CD4-positive, alpha-beta memory T cell (primary cell): Measurements from ENCODE around the gene TSPAN11. TPM values are rescaled to one million over a fixed set of nuclear protein-coding genes. Genes with fewer than 3 reads are reported as not detected.

Source experiments
- CTCF ChIA-PET: fragments of 350-600 bp; sonication (Branson Sonifier 250); formaldehyde crosslinking; loops from one replicate; lab custom pipeline; 2021; ENCODE audit warnings: inconsistent platforms; ENCODE audit not compliant: partially characterized antibody; lab: Charles Lee
- POLR2A ChIA-PET: fragments of 350-600 bp; sonication (Branson Sonifier 250); formaldehyde crosslinking; loops from one replicate; lab custom pipeline; 2021; ENCODE audit not compliant: partially characterized antibody; lab: Charles Lee
- DNase-seq, 5 donors: peaks; one replicate each; pipeline versions ENCODE4 v3.0.0 to v3.0.0-alpha.2; 2020 to 2022; ENCODE audit warnings: mixed read lengths in 1 of 5
- H3K27ac ChIP-seq: one replicate; pipeline ENCODE4 v1.7.0; 2013; ENCODE audit warnings: low read depth, low read length
- H3K27me3 ChIP-seq: 2 replicates; pipeline ENCODE4 v1.7.0; 2013; ENCODE audit warnings: mild to moderate bottlenecking, low read length, moderate library complexity; ENCODE audit not compliant: insufficient read depth
- H3K36me3 ChIP-seq: 2 replicates; pipeline ENCODE4 v1.7.0; 2013; ENCODE audit warnings: mild to moderate bottlenecking, low read length, moderate library complexity; ENCODE audit not compliant: insufficient read depth
- H3K4me1 ChIP-seq: 2 replicates; pipeline ENCODE4 v1.7.0; 2013; ENCODE audit warnings: mild to moderate bottlenecking, low read length, moderate library complexity; ENCODE audit not compliant: insufficient read depth
- H3K4me3 ChIP-seq, 2 donors: one replicate each; pipeline ENCODE4 v1.7.0; 2013; ENCODE audit warnings: low read length in 2 of 2, mild to moderate bottlenecking in 1 of 2
- H3K9me3 ChIP-seq, 2 donors: one replicate each; pipeline ENCODE4 v1.7.0; 2013; ENCODE audit warnings: low read length in 2 of 2, control low read depth in 1 of 2; ENCODE audit not compliant: control insufficient read depth in 1 of 2
- H3K27ac Mint-ChIP-seq, 7 donors: one replicate each; pipeline ENCODE4 v1.8.0; 2020 to 2021; ENCODE audit warnings: mixed read lengths in 7 of 7, mild to moderate bottlenecking in 6 of 7, inconsistent platforms in 3 of 7, moderate library complexity in 3 of 7
- H3K27me3 Mint-ChIP-seq, 2 donors: one replicate each; pipeline ENCODE4 v1.8.0; 2020 to 2021; ENCODE audit warnings: mixed read lengths in 2 of 2
- H3K36me3 Mint-ChIP-seq, 2 donors: one replicate each; pipeline ENCODE4 v1.8.0; 2020 to 2021; ENCODE audit warnings: mixed read lengths in 2 of 2, inconsistent platforms in 1 of 2, mild to moderate bottlenecking in 1 of 2
- H3K4me1 Mint-ChIP-seq, 4 donors: one replicate each; pipeline ENCODE4 v1.8.0; 2020 to 2021; ENCODE audit warnings: mixed read lengths in 4 of 4, mild to moderate bottlenecking in 1 of 4
- H3K4me3 Mint-ChIP-seq, 8 donors: one replicate each; pipeline ENCODE4 v1.8.0; 2020 to 2021; ENCODE audit warnings: mixed read lengths in 8 of 8, mild to moderate bottlenecking in 7 of 8, moderate library complexity in 6 of 8, inconsistent platforms in 3 of 8
- H3K9me3 Mint-ChIP-seq, 8 donors: one replicate each; pipeline ENCODE4 v1.8.0; 2020 to 2021; ENCODE audit warnings: mixed read lengths in 8 of 8, mild to moderate bottlenecking in 5 of 8, inconsistent platforms in 3 of 8, moderate library complexity in 1 of 8
- intact Hi-C: fragments of 100-400 bp; cut with micrococcal nuclease; formaldehyde crosslinking; loops from one replicate; pipeline ENCODE4 v1.15.1; 2023
- polyA plus RNA-seq, 2 donors: library from polyadenylated mRNA; unstranded; fragments of 300-500 nt; fragmentation: Illumina TruSeq; gene quantifications; one replicate each; pipeline ENCODE4 v1.2.3, GENCODE V29; 2021
- total RNA-seq, 2 experiments: library from RNA; stranded (reverse); gene quantifications; one replicate each; pipeline ENCODE4 v1.2.3, GENCODE V29; 2021

TSPAN11 gene
- total and polyA plus RNA-seq, 4 experiments from 2014 or later, result not detected

GRCh38 chr12:31004666-31005065 is 78.1 kb downstream of the TSPAN11 start:
- intact Hi-C loops, result no loop called here
- no peaks in the 10 kb centered on the region for H3K9me3 ChIP-seq
- Mint-ChIP-seq H3K27ac (no peak overlapping the region), H3K4me3 (no peak overlapping the region), H3K27me3 (peaks cover 0 to 4% of the 10 kb centered on the region in 2 donors), H3K4me1 (no peaks in the 10 kb centered on the region), H3K36me3 (no peaks in the 10 kb centered on the region), H3K9me3 (no peaks in the 10 kb centered on the region)
- CTCF ChIA-PET, result no interaction called here
- no peaks in the 10 kb centered on the region for H3K4me1 ChIP-seq
- H3K27me3 ChIP-seq, result no peaks in the 10 kb centered on the region
- H3K27ac ChIP-seq, result no peak overlapping the region
- POLR2A ChIA-PET, result no interaction called here
- H3K36me3 ChIP-seq, result no peaks in the 10 kb centered on the region
- no peak for DNase-seq
- H3K4me3 ChIP-seq, result no peak overlapping the region

GRCh38 chr12:31005256-31005943 is 78.9 kb downstream of the TSPAN11 start:
- DNase-seq, result no peak
- intact Hi-C loops, result no loop called here
- Mint-ChIP-seq H3K4me1 (no peaks in the 10 kb centered on the region), H3K36me3 (no peaks in the 10 kb centered on the region), H3K4me3 (no peak overlapping the region), H3K27me3 (peaks cover 0 to 4% of the 10 kb centered on the region in 2 donors), H3K9me3 (no peaks in the 10 kb centered on the region), H3K27ac (no peak overlapping the region)
- Histone ChIP-seq H3K9me3 (no peaks in the 10 kb centered on the region), H3K4me1 (no peaks in the 10 kb centered on the region), H3K36me3 (no peaks in the 10 kb centered on the region), H3K4me3 (no peak overlapping the region), H3K27me3 (no peaks in the 10 kb centered on the region), H3K27ac (no peak overlapping the region)
- POLR2A ChIA-PET, result no interaction called here
- CTCF ChIA-PET, result no interaction called here

- Mint-ChIP-seq H3K4me3 (no peak overlapping the region), H3K27me3 (peaks cover 0 to 3% of the 10 kb centered on the region in 2 donors), H3K9me3 (no peaks in the 10 kb centered on the region), H3K36me3 (no peaks in the 10 kb centered on the region), H3K27ac (no peak overlapping the region), H3K4me1 (no peaks in the 10 kb centered on the region)
- no peak for DNase-seq
- CTCF ChIA-PET, result no interaction called here
- intact Hi-C loops, result no loop called here
- Histone ChIP-seq H3K36me3 (no peaks in the 10 kb centered on the region), H3K27ac (no peak overlapping the region), H3K27me3 (no peaks in the 10 kb centered on the region), H3K4me3 (no peak overlapping the region), H3K4me1 (no peaks in the 10 kb centered on the region), H3K9me3 (no peaks in the 10 kb centered on the region)
- POLR2A ChIA-PET, result no interaction called here
Observed at GRCh38 chr12:31005944-31006361, 79.4 kb downstream of the TSPAN11 start.

GRCh38 chr12:31006416-31007152 is 80.0 kb downstream of the TSPAN11 start:
- no peaks in the 10 kb centered on the region for H3K27me3 ChIP-seq
- H3K9me3 Mint-ChIP-seq, result no peaks in the 10 kb centered on the region
- no peak overlapping the region for H3K4me3 Mint-ChIP-seq
- no peak overlapping the region for H3K4me3 ChIP-seq
- ChIA-PET POLR2A (no interaction called here), CTCF (no interaction called here)
- H3K4me1 Mint-ChIP-seq, result no peaks in the 10 kb centered on the region
- intact Hi-C loops, result no loop called here
- DNase-seq, result no peak
- H3K27me3 Mint-ChIP-seq, result no peaks in the 10 kb centered on the region
- H3K9me3 ChIP-seq, result no peaks in the 10 kb centered on the region
- no peak overlapping the region for H3K27ac Mint-ChIP-seq
- no peaks in the 10 kb centered on the region for H3K36me3 Mint-ChIP-seq
- H3K4me1 ChIP-seq, result no peaks in the 10 kb centered on the region
- H3K36me3 ChIP-seq, result no peaks in the 10 kb centered on the region
- H3K27ac ChIP-seq, result no peak overlapping the region

GRCh38 chr12:31007153-31007495 is 80.6 kb downstream of the TSPAN11 start:
- no peak for DNase-seq
- Mint-ChIP-seq H3K4me3 (no peak overlapping the region), H3K4me1 (no peaks in the 10 kb centered on the region), H3K27ac (no peak overlapping the region), H3K9me3 (no peaks in the 10 kb centered on the region), H3K27me3 (no peaks in the 10 kb centered on the region), H3K36me3 (no peaks in the 10 kb centered on the region)
- no peaks in the 10 kb centered on the region for H3K27me3 ChIP-seq
- ChIA-PET CTCF (no interaction called here), POLR2A (no interaction called here)
- no peaks in the 10 kb centered on the region for H3K9me3 ChIP-seq
- H3K36me3 ChIP-seq, result no peaks in the 10 kb centered on the region
- H3K4me1 ChIP-seq, result no peaks in the 10 kb centered on the region
- intact Hi-C loops, result no loop called here
- H3K27ac ChIP-seq, result no peak overlapping the region
- no peak overlapping the region for H3K4me3 ChIP-seq

GRCh38 chr12:31007636-31008175 is 81.2 kb downstream of the TSPAN11 start:
- no peak for DNase-seq
- Histone ChIP-seq H3K36me3 (no peaks in the 10 kb centered on the region), H3K4me3 (no peak overlapping the region), H3K27me3 (no peaks in the 10 kb centered on the region), H3K9me3 (no peaks in the 10 kb centered on the region), H3K4me1 (no peaks in the 10 kb centered on the region), H3K27ac (no peak overlapping the region)
- CTCF ChIA-PET, result no interaction called here
- POLR2A ChIA-PET, result no interaction called here
- H3K36me3 Mint-ChIP-seq, result no peaks in the 10 kb centered on the region
- H3K27me3 Mint-ChIP-seq, result no peaks in the 10 kb centered on the region
- H3K4me1 Mint-ChIP-seq, result no peaks in the 10 kb centered on the region
- no peaks in the 10 kb centered on the region for H3K9me3 Mint-ChIP-seq
- H3K27ac Mint-ChIP-seq, result no peak overlapping the region
- intact Hi-C loops, result no loop called here
- no peak overlapping the region for H3K4me3 Mint-ChIP-seq

GRCh38 chr12:31008241-31008761 is 81.8 kb downstream of the TSPAN11 start:
- no peak for DNase-seq
- ChIA-PET CTCF (no interaction called here), POLR2A (no interaction called here)
- Histone ChIP-seq H3K27ac (no peak overlapping the region), H3K4me1 (no peaks in the 10 kb centered on the region), H3K4me3 (no peak overlapping the region), H3K27me3 (no peaks in the 10 kb centered on the region), H3K36me3 (no peaks in the 10 kb centered on the region), H3K9me3 (no peaks in the 10 kb centered on the region)
- intact Hi-C loops, result no loop called here
- no peaks in the 10 kb centered on the region for H3K36me3 Mint-ChIP-seq
- no peak overlapping the region for H3K27ac Mint-ChIP-seq
- no peaks in the 10 kb centered on the region for H3K27me3 Mint-ChIP-seq
- H3K4me1 Mint-ChIP-seq, result no peaks in the 10 kb centered on the region
- no peak overlapping the region for H3K4me3 Mint-ChIP-seq
- no peaks in the 10 kb centered on the region for H3K9me3 Mint-ChIP-seq
